Natural killer cell (primary cell): Measurements from ENCODE around the gene MED26. TPM values are rescaled to one million over a fixed set of nuclear protein-coding genes. Genes with fewer than 3 reads are reported as not detected.
A peak's percentile ranks its signal among the peaks of the same experiment; 100 is the strongest.
"Not testable (repeated sequence)": the region's sequence is repeated elsewhere in the genome, so short reads cannot be mapped to it uniquely, and the experiment has no call there.

Source experiments
- ATAC-seq, 3 donors: fragments of 150-1000 bp in 2 of 3; fragments of 200-7000 bp in 1 of 3; cut with Tn5 transposase; 1 replicate in 1 of 3; 2 replicates in 2 of 3; pipeline ENCODE4 v1.10.0; 2021; ENCODE audit warnings: mild to moderate bottlenecking in 2 of 3, moderate library complexity in 2 of 3
- DNase-seq, 2 donors: peaks; one replicate each; pipeline versions ENCODE4 v3.0.0 to v3.0.0-alpha.2; 2013 to 2021; ENCODE audit warnings: mixed read lengths in 1 of 2
- H3K27ac ChIP-seq: one replicate; pipeline ENCODE4 v1.5.1; 2013; ENCODE audit warnings: mild to moderate bottlenecking, low read length
- H3K27me3 ChIP-seq: one replicate; pipeline ENCODE4 v1.6.1; 2013; ENCODE audit warnings: low read length; ENCODE audit not compliant: control insufficient read depth, insufficient read depth
- H3K36me3 ChIP-seq: one replicate; pipeline ENCODE4 v1.6.1; 2013; ENCODE audit warnings: low read length; ENCODE audit not compliant: control insufficient read depth, insufficient read depth
- H3K4me1 ChIP-seq: one replicate; pipeline ENCODE4 v1.6.1; 2013; ENCODE audit warnings: low read length; ENCODE audit not compliant: control insufficient read depth, insufficient read depth
- H3K4me3 ChIP-seq: one replicate; pipeline ENCODE4 v1.5.1; 2013; ENCODE audit warnings: low read length
- H3K9me3 ChIP-seq: one replicate; pipeline ENCODE4 v1.6.1; 2013; ENCODE audit warnings: low read length; ENCODE audit not compliant: control insufficient read depth, insufficient read depth
- H3K27ac Mint-ChIP-seq, 2 donors: one replicate each; pipeline ENCODE4 v1.8.0; 2022; ENCODE audit warnings: mild to moderate bottlenecking in 2 of 2, mixed read lengths in 2 of 2, moderate library complexity in 1 of 2
- H3K27me3 Mint-ChIP-seq, 2 donors: one replicate each; pipeline ENCODE4 v1.8.0; 2022; ENCODE audit warnings: low read depth in 2 of 2, mixed read lengths in 2 of 2
- H3K36me3 Mint-ChIP-seq: one replicate; pipeline ENCODE4 v1.8.0; 2022; ENCODE audit warnings: mixed read lengths
- H3K4me1 Mint-ChIP-seq, 2 donors: one replicate each; pipeline ENCODE4 v1.8.0; 2022; ENCODE audit warnings: mixed read lengths in 2 of 2
- H3K4me3 Mint-ChIP-seq: one replicate; pipeline ENCODE4 v1.8.0; 2022; ENCODE audit warnings: mild to moderate bottlenecking, moderate library complexity, mixed read lengths
- H3K9me3 Mint-ChIP-seq, 2 donors: one replicate each; pipeline ENCODE4 v1.8.0; 2022; ENCODE audit warnings: mixed read lengths in 2 of 2
- WGBS: methylation state at CpG from one replicate; pipeline ENCODE4 v1.1.7; 2013; ENCODE audit warnings: missing lambda C conversion rate; ENCODE audit not compliant: insufficient coverage; 5-methylcytosine and 5-hydroxymethylcytosine counted together
- intact Hi-C: fragments of 100-400 bp; cut with micrococcal nuclease; formaldehyde crosslinking; loops from one replicate; pipeline ENCODE4 v1.14.2; 2022
- total RNA-seq, 4 donors: library from RNA; stranded (reverse); fragments of 120-200 nt in 1 of 4; gene quantifications; one replicate each; pipeline versions ENCODE4 v1.2.3 to v1.2.4, GENCODE V29; 2013 to 2022
- TF ChIP-seq, protein P1 (sequence below): fragments of 200-600 bp; IDR thresholded peaks from one replicate; pipeline ENCODE4 v1.8.0; 2022; ENCODE audit warnings: antibody characterized with exemption

MED26 gene
- total RNA-seq, 3 donors from 2014 or later (not counting 1 experiment from before 2014, with no cell fraction given) = 34.7 to 47.5 (median 47.3) TPM

DNA sequence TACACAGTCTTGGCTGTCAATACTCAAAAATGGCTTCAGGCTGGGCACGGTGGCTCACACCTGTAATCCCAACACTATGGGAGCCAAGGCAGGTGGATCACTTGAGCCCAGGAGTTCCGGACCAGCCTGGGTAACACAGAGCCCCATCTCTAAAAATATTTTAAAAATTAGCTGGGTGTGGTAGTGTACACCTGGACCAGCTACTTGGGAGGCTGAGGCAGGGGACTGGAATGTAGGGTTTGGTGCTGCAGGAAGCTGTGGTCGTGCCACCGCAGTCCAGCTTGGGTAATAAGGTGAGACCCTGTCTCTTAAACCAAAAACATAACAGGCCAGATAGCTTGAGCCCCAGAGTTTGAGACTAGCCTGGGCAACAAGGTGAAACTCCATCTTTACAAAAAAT is 79.0 kb downstream of the MED26 start:
- ATAC-seq = no peak

DNA sequence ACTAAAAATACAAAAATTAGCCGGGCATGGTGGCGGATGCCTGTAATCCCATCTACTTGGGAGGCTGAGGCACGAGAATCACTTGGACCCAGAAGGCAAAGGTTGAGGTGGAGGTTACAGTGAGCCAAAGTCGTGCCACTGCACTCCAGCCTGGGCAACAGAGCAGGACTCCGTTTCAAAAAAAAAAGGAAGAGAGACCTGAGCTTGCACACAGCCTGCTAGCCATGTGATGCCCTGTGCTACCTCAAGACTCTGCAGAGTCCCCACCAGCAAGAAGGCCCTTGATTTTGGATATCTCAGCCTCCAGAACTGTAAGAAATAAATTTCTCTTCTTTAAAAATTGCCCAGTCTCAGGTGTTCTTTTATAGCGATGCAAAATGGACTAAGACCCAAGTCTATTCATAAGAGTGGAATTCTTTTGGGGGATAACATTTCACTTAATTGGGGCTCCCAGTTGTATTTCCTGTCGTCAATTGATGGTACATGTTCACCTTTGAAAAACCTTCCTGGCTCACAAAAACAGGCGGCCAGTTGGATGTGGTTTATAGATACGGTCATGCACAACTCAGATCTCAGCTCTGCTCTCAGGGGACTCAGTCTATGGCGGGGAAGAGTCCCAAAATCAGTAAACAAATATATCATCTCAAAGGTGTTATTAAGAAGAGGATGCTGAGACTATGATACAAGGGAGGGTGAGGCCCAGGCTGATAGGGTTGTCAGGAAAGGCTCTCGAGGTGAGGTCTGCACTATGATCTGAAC is 83.4 kb downstream of the MED26 start:
- DNase-seq = no peak
- TF ChIP-seq, protein P1, sequence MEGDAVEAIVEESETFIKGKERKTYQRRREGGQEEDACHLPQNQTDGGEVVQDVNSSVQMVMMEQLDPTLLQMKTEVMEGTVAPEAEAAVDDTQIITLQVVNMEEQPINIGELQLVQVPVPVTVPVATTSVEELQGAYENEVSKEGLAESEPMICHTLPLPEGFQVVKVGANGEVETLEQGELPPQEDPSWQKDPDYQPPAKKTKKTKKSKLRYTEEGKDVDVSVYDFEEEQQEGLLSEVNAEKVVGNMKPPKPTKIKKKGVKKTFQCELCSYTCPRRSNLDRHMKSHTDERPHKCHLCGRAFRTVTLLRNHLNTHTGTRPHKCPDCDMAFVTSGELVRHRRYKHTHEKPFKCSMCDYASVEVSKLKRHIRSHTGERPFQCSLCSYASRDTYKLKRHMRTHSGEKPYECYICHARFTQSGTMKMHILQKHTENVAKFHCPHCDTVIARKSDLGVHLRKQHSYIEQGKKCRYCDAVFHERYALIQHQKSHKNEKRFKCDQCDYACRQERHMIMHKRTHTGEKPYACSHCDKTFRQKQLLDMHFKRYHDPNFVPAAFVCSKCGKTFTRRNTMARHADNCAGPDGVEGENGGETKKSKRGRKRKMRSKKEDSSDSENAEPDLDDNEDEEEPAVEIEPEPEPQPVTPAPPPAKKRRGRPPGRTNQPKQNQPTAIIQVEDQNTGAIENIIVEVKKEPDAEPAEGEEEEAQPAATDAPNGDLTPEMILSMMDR = no peak
- Histone ChIP-seq H3K27ac (no peak overlapping the region), H3K36me3 (peaks cover 2% of the 10 kb centered on the region), H3K9me3 (no peaks in the 10 kb centered on the region), H3K4me3 (no peak overlapping the region), H3K27me3 (no peaks in the 10 kb centered on the region), H3K4me1 (peaks cover 36% of the 10 kb centered on the region)
- ATAC-seq = no peak
- Mint-ChIP-seq H3K4me3 (peak overlapping the region; percentile 40), H3K27ac (peak overlapping the region; percentile 21 to 40), H3K9me3 (no peaks in the 10 kb centered on the region), H3K4me1 (peaks cover 28 to 31% of the 10 kb centered on the region in 2 donors), H3K27me3 (no peaks in the 10 kb centered on the region), H3K36me3 (no peaks in the 10 kb centered on the region)
- 82% methylated on average over 10 of the region's 11 CpGs for WGBS
- intact Hi-C loops = no loop called here

More for the DNA sequence above, 79.0 kb downstream of the MED26 start:
- Mint-ChIP-seq H3K4me1 (peaks cover 6 to 9% of the 10 kb centered on the region in 2 donors), H3K36me3 (no peaks in the 10 kb centered on the region), H3K27me3 (no peaks in the 10 kb centered on the region), H3K4me3 (no peak overlapping the region), H3K9me3 (no peaks in the 10 kb centered on the region), H3K27ac (no peak overlapping the region)
- H3K27me3 ChIP-seq = no peaks in the 10 kb centered on the region
- intact Hi-C loops = no loop called here
- H3K36me3 ChIP-seq = peaks cover 19% of the 10 kb centered on the region
- no peak overlapping the region for H3K27ac ChIP-seq
- WGBS = 100% methylated on average over 4 of the region's 4 CpGs
- H3K4me1 ChIP-seq = peaks cover 4% of the 10 kb centered on the region
- TF ChIP-seq, protein P1 = no peak
- no peak for DNase-seq
- no peak overlapping the region for H3K4me3 ChIP-seq
- H3K9me3 ChIP-seq = no peaks in the 10 kb centered on the region

DNA sequence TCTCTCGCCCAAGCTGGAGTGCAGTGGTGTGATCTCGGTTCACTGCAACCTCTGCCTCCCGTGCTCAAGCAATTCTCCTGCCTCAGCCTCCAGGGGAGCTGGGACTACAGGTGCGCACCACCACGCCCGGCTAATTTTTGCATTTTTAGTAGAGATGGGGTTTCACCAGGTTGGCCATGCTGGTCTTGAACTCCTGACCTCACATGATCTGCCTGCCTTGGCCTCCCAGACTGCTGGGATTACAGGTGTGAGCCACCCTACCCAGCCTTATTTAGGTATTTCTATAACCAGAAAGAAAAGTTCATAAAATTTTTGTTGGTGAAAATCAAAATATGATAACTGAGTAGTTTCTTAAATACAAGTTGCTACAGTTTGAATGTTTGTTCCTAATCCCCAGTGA is 84.3 kb downstream of the MED26 start:
- not testable (repeated sequence) for H3K4me3 ChIP-seq, H3K9me3 ChIP-seq, ATAC-seq, H3K9me3 Mint-ChIP-seq, H3K36me3 Mint-ChIP-seq, DNase-seq, H3K27ac ChIP-seq, H3K36me3 ChIP-seq, H3K27me3 ChIP-seq, H3K27me3 Mint-ChIP-seq
- WGBS = 79% methylated on average over 6 of the region's 6 CpGs
- intact Hi-C loops = loop anchor here (2.0 kb wide), 1 partner anchor 29 kb away; the partner anchor contains the start of gene SLC35E1
- peaks cover 37% of the 10 kb centered on the region for H3K4me1 ChIP-seq
- H3K27ac Mint-ChIP-seq = peak overlapping the region in 1 of 2 donors; percentile 86
- peak overlapping the region; percentile 94 for H3K4me3 Mint-ChIP-seq
- H3K4me1 Mint-ChIP-seq = peaks cover 33 to 40% of the 10 kb centered on the region in 2 donors

- Mint-ChIP-seq H3K9me3 (no peaks in the 10 kb centered on the region), H3K27ac (peak overlapping the region; percentile 86 to 90), H3K36me3 (no peaks in the 10 kb centered on the region), H3K4me1 (peaks cover 41 to 48% of the 10 kb centered on the region in 2 donors), H3K27me3 (no peaks in the 10 kb centered on the region), H3K4me3 (peak overlapping the region; percentile 94)
- WGBS = 8% methylated on average over 15 of the region's 15 CpGs
- Histone ChIP-seq H3K36me3 (peaks cover 8% of the 10 kb centered on the region), H3K27me3 (no peaks in the 10 kb centered on the region), H3K4me1 (peaks cover 40% of the 10 kb centered on the region), H3K27ac (peak overlapping the region; percentile 71), H3K9me3 (no peaks in the 10 kb centered on the region), H3K4me3 (peak overlapping the region; percentile 94)
- intact Hi-C loops = loop anchor here (1.0 to 2.0 kb wide), 5 partner anchors 30 to 116 kb away; partner anchors contain the start of genes C19orf44, CALR3, MED26 and SLC35E1
- ATAC-seq = no peak
- no peak for DNase-seq
- TF ChIP-seq, protein P1 = no peak
Observed at GRCh38 chr19:16542910-16543472, 85.0 kb downstream of the MED26 start.
